ENCODE measurements around the gene LRRC4C. TPM values are rescaled to one million over a fixed set of nuclear protein-coding genes. Genes with fewer than 3 reads are reported as not detected.

The LRRC4C gene
- total RNA-seq, 2 donors from 2014 or later: 0.42 TPM; not detected in 1

DNA sequence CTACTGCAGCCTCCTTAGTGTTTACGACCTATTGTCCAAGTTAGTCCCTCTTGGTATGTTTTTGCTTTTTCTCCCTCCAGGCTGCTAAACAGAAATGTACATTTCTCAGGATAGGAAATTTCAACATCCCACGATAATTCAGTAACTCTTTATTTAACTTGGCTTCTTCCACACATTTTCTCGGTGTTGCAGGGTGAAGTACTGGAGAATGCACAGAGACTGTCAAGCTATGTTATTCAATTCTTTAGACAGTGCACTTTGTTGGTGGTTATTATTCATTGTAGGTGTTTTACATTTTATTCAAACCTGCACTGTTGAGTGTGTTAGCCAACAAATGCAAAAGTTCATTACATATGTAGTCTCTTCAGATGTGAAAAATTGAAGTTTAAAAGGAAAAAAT, 839.8 kb downstream of the LRRC4C start:
- Histone ChIP-seq H3K27me3 (no peaks in the 10 kb centered on the region), H3K4me1 (no peaks in the 10 kb centered on the region), H3K9ac (ENCODE audit: low read depth in 2 of 2, low read length in 2 of 2) (no peak overlapping the region), H3K36me3 (no peaks in the 10 kb centered on the region), H3K27ac (no peak overlapping the region), H3K4me3 (no peak overlapping the region), H3K9me3 (no peaks in the 10 kb centered on the region)
- intact Hi-C loops (cut with DNase I): no loop called here
- TF ChIP-seq, protein P1, sequence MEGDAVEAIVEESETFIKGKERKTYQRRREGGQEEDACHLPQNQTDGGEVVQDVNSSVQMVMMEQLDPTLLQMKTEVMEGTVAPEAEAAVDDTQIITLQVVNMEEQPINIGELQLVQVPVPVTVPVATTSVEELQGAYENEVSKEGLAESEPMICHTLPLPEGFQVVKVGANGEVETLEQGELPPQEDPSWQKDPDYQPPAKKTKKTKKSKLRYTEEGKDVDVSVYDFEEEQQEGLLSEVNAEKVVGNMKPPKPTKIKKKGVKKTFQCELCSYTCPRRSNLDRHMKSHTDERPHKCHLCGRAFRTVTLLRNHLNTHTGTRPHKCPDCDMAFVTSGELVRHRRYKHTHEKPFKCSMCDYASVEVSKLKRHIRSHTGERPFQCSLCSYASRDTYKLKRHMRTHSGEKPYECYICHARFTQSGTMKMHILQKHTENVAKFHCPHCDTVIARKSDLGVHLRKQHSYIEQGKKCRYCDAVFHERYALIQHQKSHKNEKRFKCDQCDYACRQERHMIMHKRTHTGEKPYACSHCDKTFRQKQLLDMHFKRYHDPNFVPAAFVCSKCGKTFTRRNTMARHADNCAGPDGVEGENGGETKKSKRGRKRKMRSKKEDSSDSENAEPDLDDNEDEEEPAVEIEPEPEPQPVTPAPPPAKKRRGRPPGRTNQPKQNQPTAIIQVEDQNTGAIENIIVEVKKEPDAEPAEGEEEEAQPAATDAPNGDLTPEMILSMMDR (IDR thresholded peaks at IDR 0.05): no peak
- DNase-seq: no peak

DNA sequence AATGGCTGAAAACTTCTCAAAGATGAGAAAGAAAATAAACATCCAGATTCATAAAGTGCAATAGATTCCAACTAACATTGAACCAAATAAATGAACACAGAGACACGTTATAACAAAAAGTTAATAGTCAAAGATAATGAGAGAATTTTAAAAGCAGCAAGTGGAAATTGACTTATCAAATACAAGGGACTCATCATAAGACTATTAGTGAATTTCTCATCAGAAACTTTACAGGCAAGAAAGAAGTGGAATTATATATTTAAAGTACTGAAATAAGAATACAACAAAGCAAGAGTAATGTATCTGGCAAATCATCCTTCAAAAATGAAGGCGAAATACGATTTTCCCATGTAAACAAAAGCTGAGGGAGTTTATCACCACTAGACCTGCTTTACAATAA, 852.7 kb downstream of the LRRC4C start:
- intact Hi-C loops (cut with DNase I): no loop called here
- Histone ChIP-seq H3K4me1 (no peaks in the 10 kb centered on the region), H3K9ac (ENCODE audit: low read depth in 2 of 2, low read length in 2 of 2) (no peak overlapping the region), H3K4me3 (no peak overlapping the region), H3K36me3 (no peaks in the 10 kb centered on the region), H3K9me3 (no peaks in the 10 kb centered on the region), H3K27me3 (no peaks in the 10 kb centered on the region), H3K27ac (no peak overlapping the region)
- TF ChIP-seq, protein P1 (IDR thresholded peaks at IDR 0.05): no peak
- DNase-seq: no peak

DNA sequence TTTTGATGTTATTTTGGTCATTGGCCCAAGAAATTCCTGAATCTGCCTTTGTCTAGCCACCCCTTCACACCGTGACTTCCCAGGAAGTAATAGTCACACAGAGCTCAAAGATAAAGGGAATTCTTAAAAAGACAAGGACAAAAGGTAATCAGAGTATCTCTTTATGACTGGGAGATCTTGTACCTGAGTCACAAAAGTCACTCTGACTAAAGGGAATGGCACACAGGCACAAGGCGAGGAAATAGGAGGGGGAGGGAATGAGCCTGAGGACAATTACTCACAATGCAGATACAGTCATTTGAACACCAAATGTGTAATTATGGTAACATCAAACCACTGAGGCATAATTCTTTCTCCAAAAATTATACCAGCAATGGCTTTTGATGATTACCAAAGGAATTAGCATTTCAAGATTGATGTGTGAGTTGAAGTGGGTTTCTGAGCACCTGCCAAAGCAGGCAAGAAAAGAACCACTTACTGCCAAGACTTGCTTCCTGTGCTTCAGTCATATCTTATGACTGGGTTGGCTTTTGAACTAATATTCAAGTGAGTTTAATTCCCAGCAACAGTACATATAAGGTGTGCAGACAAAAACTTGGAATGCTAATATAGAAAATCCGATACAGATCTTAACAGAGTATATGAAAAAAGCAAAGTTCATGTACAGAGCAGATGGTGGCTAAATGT, 856.4 kb downstream of the LRRC4C start:
- Histone ChIP-seq H3K4me3 (no peak overlapping the region), H3K27ac (no peak overlapping the region), H3K4me1 (no peaks in the 10 kb centered on the region), H3K27me3 (no peaks in the 10 kb centered on the region), H3K9me3 (no peaks in the 10 kb centered on the region), H3K9ac (ENCODE audit: low read depth in 2 of 2, low read length in 2 of 2) (no peak overlapping the region), H3K36me3 (no peaks in the 10 kb centered on the region)
- intact Hi-C loops (cut with DNase I): no loop called here
- TF ChIP-seq, protein P1 (IDR thresholded peaks at IDR 0.05): no peak
- no peak for DNase-seq

DNA sequence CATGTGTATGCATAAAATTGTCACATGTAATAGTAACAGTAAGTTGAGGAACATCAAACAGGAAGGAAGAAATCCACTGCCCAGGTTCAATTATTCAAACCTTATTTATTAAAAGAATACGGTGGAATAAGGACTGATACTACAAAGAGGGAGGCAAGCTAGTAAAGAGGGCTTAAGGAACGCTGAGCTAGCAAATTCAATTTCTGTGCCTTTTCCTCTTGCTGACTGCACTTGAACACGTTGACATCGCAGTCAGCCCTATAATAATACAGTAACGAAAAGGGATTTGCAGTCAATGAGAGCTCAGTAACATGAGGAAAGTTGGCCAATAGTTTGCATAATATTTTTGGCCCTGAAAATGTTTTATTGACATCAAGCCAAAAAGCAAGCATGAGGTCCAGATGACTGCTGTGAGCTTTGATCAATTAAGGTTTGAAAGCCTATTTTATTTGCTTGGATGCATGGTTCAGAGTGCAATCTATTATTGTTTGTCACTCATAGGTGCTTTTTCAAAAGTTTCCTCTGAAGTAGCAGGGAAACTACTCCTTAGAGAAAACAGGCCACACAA, 861.8 kb downstream of the LRRC4C start:
- Histone ChIP-seq H3K27me3 (no peaks in the 10 kb centered on the region), H3K27ac (no peak overlapping the region), H3K4me1 (no peaks in the 10 kb centered on the region), H3K4me3 (no peak overlapping the region), H3K9ac (ENCODE audit: low read depth in 2 of 2, low read length in 2 of 2) (no peak overlapping the region), H3K9me3 (no peaks in the 10 kb centered on the region), H3K36me3 (no peaks in the 10 kb centered on the region)
- TF ChIP-seq, protein P1 (IDR thresholded peaks at IDR 0.05): no peak
- intact Hi-C loops (cut with DNase I): no loop called here
- DNase-seq: no peak

DNA sequence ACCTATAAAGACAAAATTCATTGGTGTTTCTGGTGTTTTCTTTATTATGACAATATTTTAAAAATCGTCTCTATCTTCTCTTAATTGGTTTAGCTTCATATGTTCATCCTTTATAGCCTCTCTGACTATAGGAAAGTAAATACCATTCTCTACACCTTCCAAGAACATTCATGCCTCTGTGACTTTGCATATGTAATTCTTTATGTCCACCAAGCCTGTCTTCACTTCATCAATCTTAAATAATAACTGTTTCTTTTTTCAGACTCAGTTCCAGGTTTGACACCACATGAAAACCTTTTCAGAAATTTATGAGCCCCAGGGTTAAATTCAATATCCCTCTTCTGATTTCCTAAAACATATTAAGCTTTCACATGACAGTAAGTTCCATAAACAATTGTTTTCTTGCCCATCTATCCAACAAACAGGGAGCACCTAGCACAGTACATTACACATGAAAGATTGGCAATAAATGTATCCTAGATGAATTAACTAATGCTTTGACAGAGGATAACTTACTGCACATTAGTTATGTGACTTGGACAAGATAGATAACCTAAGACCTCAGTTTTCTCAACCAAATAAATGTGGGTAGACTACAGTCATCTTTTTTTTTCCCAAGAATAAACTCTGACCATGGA, 886.1 kb downstream of the LRRC4C start:
- no peak for DNase-seq
- intact Hi-C loops (cut with DNase I): no loop called here
- no peak overlapping the region for H3K4me3 ChIP-seq
- TF ChIP-seq, protein P1 (IDR thresholded peaks at IDR 0.05): no peak
- no peaks in the 10 kb centered on the region for H3K27me3 ChIP-seq
- H3K27ac ChIP-seq: no peak overlapping the region
- no peaks in the 10 kb centered on the region for H3K9me3 ChIP-seq
- no peaks in the 10 kb centered on the region for H3K36me3 ChIP-seq
- H3K4me1 ChIP-seq: no peaks in the 10 kb centered on the region
- H3K9ac ChIP-seq (ENCODE audit: low read depth in 2 of 2, low read length in 2 of 2): no peak overlapping the region
